ENCODE measurements around the gene TRIM33.

The TRIM33 gene

GRCh38 chr1:114346480-114347029 lies 164.4 kb downstream of the TRIM33 start:
- peak; percentile 88 for DNase-seq

- DNase-seq, result no peak
Measured at GRCh38 chr1:114345930-114346479, 165.0 kb downstream of the TRIM33 start.

- DNase-seq, result no peak
Measured at GRCh38 chr1:114344656-114345055, 166.3 kb downstream of the TRIM33 start.
